Measurements from ENCODE around the gene CUBN.

CUBN gene

GRCh38 chr10:16788778-16789177 is 340.8 kb downstream of the CUBN start:
- no peak for DNase-seq (ENCODE audit: low read depth)

DNA sequence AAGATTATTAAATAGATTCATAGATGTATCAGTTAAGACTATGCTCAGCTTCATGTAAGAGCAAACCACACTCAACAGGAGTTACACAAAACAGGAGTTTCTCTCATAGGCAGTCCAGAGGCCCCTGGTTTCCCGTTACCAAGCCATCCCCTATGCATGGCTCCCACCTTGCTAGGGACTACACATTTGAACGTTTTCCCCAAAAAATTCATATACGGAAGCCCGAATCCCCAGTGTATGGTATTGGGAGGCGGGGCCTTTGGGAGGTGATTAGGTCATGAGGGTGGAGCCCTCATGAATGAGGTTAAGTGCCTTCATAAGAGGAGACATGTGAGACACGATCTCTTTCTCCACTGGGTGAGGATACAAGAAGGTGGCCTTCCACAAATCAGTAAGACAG is 341.5 kb downstream of the CUBN start:
- no peak for DNase-seq (ENCODE audit: low read depth)

- DNase-seq (ENCODE audit: low read depth): peak; percentile 18
These were observed 342.2 kb downstream of the CUBN start for GRCh38 chr10:16787361-16787791.

GRCh38 chr10:16780338-16780880 is 349.2 kb downstream of the CUBN start:
- no peak for DNase-seq (ENCODE audit: low read depth)

DNA sequence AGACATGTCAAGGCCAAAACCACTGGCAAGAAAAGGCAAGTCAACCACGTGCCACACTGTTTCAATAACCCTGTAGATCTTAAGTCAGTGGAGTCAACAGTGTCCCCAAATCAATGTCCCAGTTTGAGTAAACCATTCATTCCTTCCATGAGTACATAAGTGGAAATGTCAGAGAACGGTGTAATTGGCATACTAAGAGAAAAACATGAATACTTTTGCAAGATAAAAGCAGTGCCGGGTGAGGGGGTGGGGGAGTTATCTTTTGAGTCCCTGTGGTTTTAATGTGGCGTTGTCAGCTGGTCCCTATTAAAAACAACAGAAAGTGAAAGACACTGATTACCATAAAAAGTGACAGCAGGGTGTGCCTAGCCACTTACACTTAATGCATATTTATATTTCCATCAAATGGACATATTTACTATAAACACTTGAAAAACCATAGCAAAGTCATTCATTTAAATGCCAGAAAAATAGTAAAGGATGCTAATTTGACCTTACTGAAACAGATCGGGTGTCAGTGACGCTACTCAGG is 350.2 kb downstream of the CUBN start:
- DNase-seq (ENCODE audit: low read depth): no peak

GRCh38 chr10:16777473-16778370 is 351.9 kb downstream of the CUBN start:
- no peak for DNase-seq (ENCODE audit: low read depth)

- no peak for DNase-seq (ENCODE audit: low read depth)
These were observed 352.7 kb downstream of the CUBN start for GRCh38 chr10:16776896-16777295.

All from stimulated activated CD8-positive, alpha-beta memory T cell treated with anti-CD3 and anti-CD28 coated beads, Interleukin-15, amount 100 ng/mL, for 24 hours (primary cell).